Stimulated activated effector memory CD8-positive, alpha-beta T cell treated with anti-CD3 and anti-CD28 coated beads, Interleukin-12 subunit alpha, Interleukin-12 subunit beta, amount 100 ng/mL, for 72 hours (primary cell): ENCODE data around the gene NEB.

ENCODE experiments used
- ATAC-seq: fragments of 150-1000 bp; cut with Tn5 transposase; 2 replicates; pipeline ENCODE4 v1.10.0; 2021
- DNase-seq, 2 donors: peaks; one replicate each; pipeline ENCODE4 v3.0.0; 2021 to 2022; ENCODE audit warnings: low spot score in 2 of 2
- H3K27ac Mint-ChIP-seq: one replicate; pipeline ENCODE4 v1.8.0; 2022; ENCODE audit warnings: mild to moderate bottlenecking, mixed read lengths
- H3K36me3 Mint-ChIP-seq: one replicate; pipeline ENCODE4 v1.8.0; 2022; ENCODE audit warnings: mild to moderate bottlenecking, mixed read lengths
- H3K4me1 Mint-ChIP-seq: one replicate; pipeline ENCODE4 v1.8.0; 2022; ENCODE audit warnings: mixed read lengths
- H3K4me3 Mint-ChIP-seq: one replicate; pipeline ENCODE4 v1.8.0; 2022; ENCODE audit warnings: mild to moderate bottlenecking, mixed read lengths
- H3K9me3 Mint-ChIP-seq: one replicate; pipeline ENCODE4 v1.8.0; 2022; ENCODE audit warnings: mixed read lengths

Gene NEB, protein sequence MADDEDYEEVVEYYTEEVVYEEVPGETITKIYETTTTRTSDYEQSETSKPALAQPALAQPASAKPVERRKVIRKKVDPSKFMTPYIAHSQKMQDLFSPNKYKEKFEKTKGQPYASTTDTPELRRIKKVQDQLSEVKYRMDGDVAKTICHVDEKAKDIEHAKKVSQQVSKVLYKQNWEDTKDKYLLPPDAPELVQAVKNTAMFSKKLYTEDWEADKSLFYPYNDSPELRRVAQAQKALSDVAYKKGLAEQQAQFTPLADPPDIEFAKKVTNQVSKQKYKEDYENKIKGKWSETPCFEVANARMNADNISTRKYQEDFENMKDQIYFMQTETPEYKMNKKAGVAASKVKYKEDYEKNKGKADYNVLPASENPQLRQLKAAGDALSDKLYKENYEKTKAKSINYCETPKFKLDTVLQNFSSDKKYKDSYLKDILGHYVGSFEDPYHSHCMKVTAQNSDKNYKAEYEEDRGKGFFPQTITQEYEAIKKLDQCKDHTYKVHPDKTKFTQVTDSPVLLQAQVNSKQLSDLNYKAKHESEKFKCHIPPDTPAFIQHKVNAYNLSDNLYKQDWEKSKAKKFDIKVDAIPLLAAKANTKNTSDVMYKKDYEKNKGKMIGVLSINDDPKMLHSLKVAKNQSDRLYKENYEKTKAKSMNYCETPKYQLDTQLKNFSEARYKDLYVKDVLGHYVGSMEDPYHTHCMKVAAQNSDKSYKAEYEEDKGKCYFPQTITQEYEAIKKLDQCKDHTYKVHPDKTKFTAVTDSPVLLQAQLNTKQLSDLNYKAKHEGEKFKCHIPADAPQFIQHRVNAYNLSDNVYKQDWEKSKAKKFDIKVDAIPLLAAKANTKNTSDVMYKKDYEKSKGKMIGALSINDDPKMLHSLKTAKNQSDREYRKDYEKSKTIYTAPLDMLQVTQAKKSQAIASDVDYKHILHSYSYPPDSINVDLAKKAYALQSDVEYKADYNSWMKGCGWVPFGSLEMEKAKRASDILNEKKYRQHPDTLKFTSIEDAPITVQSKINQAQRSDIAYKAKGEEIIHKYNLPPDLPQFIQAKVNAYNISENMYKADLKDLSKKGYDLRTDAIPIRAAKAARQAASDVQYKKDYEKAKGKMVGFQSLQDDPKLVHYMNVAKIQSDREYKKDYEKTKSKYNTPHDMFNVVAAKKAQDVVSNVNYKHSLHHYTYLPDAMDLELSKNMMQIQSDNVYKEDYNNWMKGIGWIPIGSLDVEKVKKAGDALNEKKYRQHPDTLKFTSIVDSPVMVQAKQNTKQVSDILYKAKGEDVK (N-terminal part only)

GRCh38 chr2:151733771-151734672, at the start of gene NEB:
NEB (minus strand) TSS chr2:151734476; CDS start chr2:151733156, 1,320 bp downstream.
- no peak within 1 kb of the TSS for H3K27ac Mint-ChIP-seq
- no peak for ATAC-seq
- H3K36me3 Mint-ChIP-seq, result no peaks in the 10 kb centered on the region
- H3K4me1 Mint-ChIP-seq, result no peaks in the 10 kb centered on the region
- H3K4me3 Mint-ChIP-seq, result no peak within 1 kb of the TSS
- no peak for DNase-seq
- H3K9me3 Mint-ChIP-seq, result no peaks in the 10 kb centered on the region

- peaks cover 3% of the 10 kb centered on the region for H3K9me3 Mint-ChIP-seq
- peaks cover 6% of the 10 kb centered on the region for H3K4me1 Mint-ChIP-seq
- H3K4me3 Mint-ChIP-seq, result no peak overlapping the region
- H3K27ac Mint-ChIP-seq, result peak overlapping the region; percentile 12
- H3K36me3 Mint-ChIP-seq, result peaks cover 12% of the 10 kb centered on the region
- no peak for ATAC-seq
- no peak for DNase-seq
Measured at GRCh38 chr2:151783133-151783520, 48.9 kb upstream of the NEB start.

- ATAC-seq, result no peak
- peaks cover 6% of the 10 kb centered on the region for H3K4me1 Mint-ChIP-seq
- H3K27ac Mint-ChIP-seq, result peak overlapping the region; percentile 12
- no peak for DNase-seq
- peaks cover 12% of the 10 kb centered on the region for H3K36me3 Mint-ChIP-seq
- H3K9me3 Mint-ChIP-seq, result peaks cover 3% of the 10 kb centered on the region
- no peak overlapping the region for H3K4me3 Mint-ChIP-seq
Measured at GRCh38 chr2:151782378-151783132, 48.3 kb upstream of the NEB start.

DNA sequence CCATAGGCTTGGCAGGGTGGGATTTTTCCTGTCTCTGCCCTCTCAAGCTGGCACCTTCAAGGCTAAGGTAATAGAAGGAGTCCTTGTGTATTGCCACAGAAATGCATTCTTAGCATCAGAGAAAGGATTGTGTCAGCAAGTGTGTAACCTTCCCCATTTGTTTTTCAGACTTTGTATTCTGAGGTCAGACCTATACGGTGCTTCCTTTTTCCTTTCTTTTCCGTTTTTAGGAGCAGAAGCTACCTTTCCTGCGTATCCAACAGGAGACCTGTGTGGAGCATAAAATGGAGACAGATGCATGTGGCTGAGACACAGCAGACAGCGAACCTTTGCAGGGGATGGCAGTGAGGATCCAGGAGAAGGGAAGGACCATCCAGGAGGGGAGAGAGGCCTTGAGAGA, 47.4 kb upstream of the NEB start:
- Mint-ChIP-seq H3K4me1 (peaks cover 6% of the 10 kb centered on the region), H3K27ac (no peak overlapping the region), H3K9me3 (peaks cover 3% of the 10 kb centered on the region), H3K4me3 (no peak overlapping the region), H3K36me3 (peaks cover 13% of the 10 kb centered on the region)
- no peak for ATAC-seq
- DNase-seq, result no peak

DNA sequence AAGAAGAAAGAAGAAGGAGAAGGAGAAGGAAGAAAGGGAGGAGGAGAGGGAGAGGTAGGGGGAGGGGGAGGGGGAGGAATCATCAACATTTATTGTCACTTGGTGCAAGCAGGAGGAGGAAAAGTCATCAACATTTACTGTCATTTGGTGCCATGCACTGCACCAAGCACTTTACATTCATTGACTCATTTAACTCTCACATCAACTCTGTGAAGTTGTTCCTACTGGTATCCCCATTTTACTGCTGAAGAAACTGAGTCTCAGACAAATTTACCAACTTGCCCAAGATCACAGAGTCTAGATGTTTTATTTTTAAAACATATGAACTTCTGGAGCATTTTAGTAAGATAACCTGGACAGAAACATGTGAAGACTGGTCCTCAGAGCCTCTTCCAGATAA, 46.7 kb upstream of the NEB start:
- Mint-ChIP-seq H3K27ac (no peak overlapping the region), H3K36me3 (peaks cover 17% of the 10 kb centered on the region), H3K4me1 (peaks cover 6% of the 10 kb centered on the region), H3K4me3 (no peak overlapping the region), H3K9me3 (peaks cover 3% of the 10 kb centered on the region)
- no peak for ATAC-seq
- no peak for DNase-seq

DNA sequence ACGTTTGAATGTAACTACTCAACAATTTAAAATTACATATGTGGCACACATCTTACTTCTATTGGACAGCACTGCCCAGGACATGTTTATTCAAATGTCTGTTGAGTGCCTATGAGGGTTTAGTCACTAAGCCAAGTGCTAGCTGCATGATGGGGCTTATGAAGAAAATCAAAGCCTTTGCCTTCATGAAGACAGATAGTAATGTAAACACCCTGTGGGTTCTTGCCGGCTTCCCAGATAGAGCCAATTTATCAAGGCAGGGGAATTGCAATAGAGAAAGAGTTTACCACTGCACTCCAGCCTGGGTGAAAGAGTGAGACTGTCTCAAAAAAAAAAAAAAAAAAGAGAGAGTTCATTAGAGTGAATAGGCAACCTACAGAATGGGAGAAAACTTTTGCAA, 43.7 kb upstream of the NEB start:
- no peak overlapping the region for H3K4me3 Mint-ChIP-seq
- H3K4me1 Mint-ChIP-seq, result no peaks in the 10 kb centered on the region
- DNase-seq (no peak), ATAC-seq (no peak)
- no peak overlapping the region for H3K27ac Mint-ChIP-seq
- peaks cover 3% of the 10 kb centered on the region for H3K9me3 Mint-ChIP-seq
- H3K36me3 Mint-ChIP-seq, result peaks cover 9% of the 10 kb centered on the region

- no peak overlapping the region for H3K4me3 Mint-ChIP-seq
Measured at GRCh38 chr2:151777487-151777886, 43.2 kb upstream of the NEB start.

GRCh38 chr2:151776367-151776766, 42.1 kb upstream of the NEB start:
- H3K27ac Mint-ChIP-seq, result no peak overlapping the region
- no peak overlapping the region for H3K4me3 Mint-ChIP-seq
- ATAC-seq, result no peak

More at GRCh38 chr2:151777487-151777886, 43.2 kb upstream of the NEB start:
- no peak overlapping the region for H3K27ac Mint-ChIP-seq
- DNase-seq (no peak), ATAC-seq (no peak)
- peaks cover 3% of the 10 kb centered on the region for H3K9me3 Mint-ChIP-seq
- no peaks in the 10 kb centered on the region for H3K4me1 Mint-ChIP-seq
- H3K36me3 Mint-ChIP-seq, result peaks cover 9% of the 10 kb centered on the region

GRCh38 chr2:151775057-151775740, 40.9 kb upstream of the NEB start:
- Mint-ChIP-seq H3K36me3 (peaks cover 8% of the 10 kb centered on the region), H3K27ac (no peak overlapping the region), H3K4me1 (no peaks in the 10 kb centered on the region), H3K9me3 (no peaks in the 10 kb centered on the region), H3K4me3 (no peak overlapping the region)
- ATAC-seq (peak; percentile 21), DNase-seq (no peak)

More at GRCh38 chr2:151776367-151776766, 42.1 kb upstream of the NEB start:
- Mint-ChIP-seq H3K9me3 (peaks cover 3% of the 10 kb centered on the region), H3K36me3 (peaks cover 9% of the 10 kb centered on the region), H3K4me1 (no peaks in the 10 kb centered on the region)
- no peak for DNase-seq

DNA sequence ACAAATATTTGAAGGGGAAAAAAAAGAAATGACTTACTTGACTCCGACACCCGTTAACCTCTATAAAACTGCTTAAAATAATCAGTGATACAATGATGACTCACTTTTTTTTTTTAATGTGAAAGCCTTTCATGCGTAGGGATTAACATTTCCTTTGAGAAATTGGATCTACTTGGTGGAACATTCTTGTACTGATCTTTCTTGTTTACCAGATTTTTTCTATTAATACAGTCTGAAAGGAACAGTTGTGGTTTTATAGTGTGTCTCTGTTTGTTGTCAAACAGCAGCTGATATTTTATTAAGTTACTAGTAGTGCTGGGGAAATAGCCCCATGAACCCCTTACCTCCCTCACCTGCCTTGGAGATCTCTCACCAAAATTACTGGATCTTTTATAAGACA, 40.2 kb upstream of the NEB start:
- peaks cover 5% of the 10 kb centered on the region for H3K36me3 Mint-ChIP-seq
- no peak overlapping the region for H3K4me3 Mint-ChIP-seq
- H3K4me1 Mint-ChIP-seq, result no peaks in the 10 kb centered on the region
- no peaks in the 10 kb centered on the region for H3K9me3 Mint-ChIP-seq
- no peak overlapping the region for H3K27ac Mint-ChIP-seq
- DNase-seq, result no peak
- no peak for ATAC-seq

DNA sequence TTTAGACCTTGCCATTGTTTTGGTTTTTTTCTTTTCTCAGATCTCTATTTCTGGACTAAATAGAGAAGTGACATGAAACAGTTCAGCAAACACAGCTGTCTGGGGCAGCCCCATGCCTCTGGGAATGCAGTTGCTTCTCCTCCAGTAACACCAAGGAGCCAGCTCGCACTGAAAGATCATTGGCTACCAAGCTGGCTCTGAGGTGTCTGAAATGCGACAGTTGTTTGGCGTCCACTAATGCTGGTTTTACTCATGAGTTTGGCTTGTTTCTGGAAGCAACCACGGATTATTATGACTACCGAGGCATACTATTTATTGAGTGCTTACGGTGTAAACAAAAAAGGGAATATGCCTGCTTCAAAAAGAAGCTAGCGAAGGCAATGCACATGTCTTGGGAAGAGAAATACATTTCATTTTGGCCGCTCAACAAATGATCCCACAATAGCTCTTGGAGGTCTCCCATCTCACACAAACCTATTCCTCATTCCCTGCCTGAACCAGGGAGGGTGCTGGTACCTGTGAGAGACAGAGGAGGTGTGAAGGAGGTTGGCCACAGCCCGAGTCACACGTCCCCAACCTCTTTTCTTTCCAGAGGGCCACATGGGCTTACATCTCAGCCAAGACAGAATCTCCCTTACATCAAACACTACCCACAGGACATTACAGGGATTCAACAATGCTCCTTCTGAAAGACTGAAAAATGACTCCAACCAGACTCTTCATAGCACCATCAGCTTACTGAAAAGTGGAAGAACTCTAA, 37.5 kb upstream of the NEB start:
- no peaks in the 10 kb centered on the region for H3K9me3 Mint-ChIP-seq
- H3K36me3 Mint-ChIP-seq, result peaks cover 5% of the 10 kb centered on the region
- peaks cover 7% of the 10 kb centered on the region for H3K4me1 Mint-ChIP-seq
- ATAC-seq, result no peak
- no peak overlapping the region for H3K27ac Mint-ChIP-seq
- no peak overlapping the region for H3K4me3 Mint-ChIP-seq
- DNase-seq, result no peak

- no peak for ATAC-seq
- DNase-seq, result no peak
- H3K36me3 Mint-ChIP-seq, result no peaks in the 10 kb centered on the region
- H3K27ac Mint-ChIP-seq, result no peak overlapping the region
- no peaks in the 10 kb centered on the region for H3K9me3 Mint-ChIP-seq
- H3K4me3 Mint-ChIP-seq, result no peak overlapping the region
- H3K4me1 Mint-ChIP-seq, result peaks cover 15% of the 10 kb centered on the region
Measured at GRCh38 chr2:151770995-151771394, 36.7 kb upstream of the NEB start.

DNA sequence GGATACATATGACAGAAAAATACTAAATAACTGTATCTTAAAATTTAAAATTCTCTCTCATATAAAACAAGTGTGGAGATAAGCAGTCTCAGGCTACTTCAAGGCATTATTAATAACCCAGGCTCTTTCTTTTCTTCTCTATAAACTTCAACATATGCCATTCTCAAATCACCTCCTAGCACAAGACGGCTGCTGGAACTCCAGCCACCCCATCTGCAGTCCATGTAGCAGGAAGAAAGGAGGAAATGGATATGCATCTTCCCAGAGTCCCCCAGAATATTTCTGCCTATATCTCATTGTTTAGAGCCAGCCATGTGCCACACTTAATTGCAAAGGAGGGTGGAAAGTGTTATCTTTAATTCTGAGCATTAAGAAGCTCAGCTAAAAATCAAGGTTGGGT, 35.3 kb upstream of the NEB start:
- DNase-seq (no peak), ATAC-seq (no peak)
- peaks cover 24% of the 10 kb centered on the region for H3K4me1 Mint-ChIP-seq
- no peaks in the 10 kb centered on the region for H3K9me3 Mint-ChIP-seq
- no peak overlapping the region for H3K4me3 Mint-ChIP-seq
- no peaks in the 10 kb centered on the region for H3K36me3 Mint-ChIP-seq
- no peak overlapping the region for H3K27ac Mint-ChIP-seq
